ENCODE results near the gene NISCH.

The NISCH gene

GRCh38 chr3:52420388-52420787 lies 35.0 kb upstream of the NISCH start:
- Histone ChIP-seq H3K9me2 (replicated peaks; ENCODE audit: insufficient read depth, low read length) (no peaks in the 10 kb centered on the region), H3K9me3 (replicated peaks; ENCODE audit: insufficient read depth, low read length) (no peaks in the 10 kb centered on the region), H3K36me3 (replicated peaks; ENCODE audit: insufficient read depth, low read length) (no peaks in the 10 kb centered on the region), H2AFZ (ENCODE audit: low read length) (no peak overlapping the region), H3K4me1 (ENCODE audit: low read length) (no peaks in the 10 kb centered on the region), H3K9ac (ENCODE audit: low read length) (no peak overlapping the region), H3F3A (ENCODE audit: insufficient read depth, low read length) (no peaks in the 10 kb centered on the region), H3K4me3 (ENCODE audit: low read length) (no peak overlapping the region), H3K27me3 (replicated peaks; ENCODE audit: insufficient read depth, low read length) (no peaks in the 10 kb centered on the region), H4K20me1 (ENCODE audit: insufficient read depth, low read length) (no peaks in the 10 kb centered on the region), H3K79me2 (ENCODE audit: low read length) (no peaks in the 10 kb centered on the region), H3K27ac (ENCODE audit: low read length) (no peak overlapping the region), H3K4me2 (ENCODE audit: low read depth, low read length) (no peak overlapping the region)
- TF ChIP-seq CTCF (IDR thresholded peaks at IDR 0.05; ENCODE audit: low read length) (no peak), EZH2phosphoT487 (IDR thresholded peaks at IDR 0.05; ENCODE audit: low read length) (no peak), EZH2 (optimal IDR thresholded peaks at IDR 0.05; ENCODE audit: low read depth, low read length) (no peak)
- DNase-seq: no peak

DNA sequence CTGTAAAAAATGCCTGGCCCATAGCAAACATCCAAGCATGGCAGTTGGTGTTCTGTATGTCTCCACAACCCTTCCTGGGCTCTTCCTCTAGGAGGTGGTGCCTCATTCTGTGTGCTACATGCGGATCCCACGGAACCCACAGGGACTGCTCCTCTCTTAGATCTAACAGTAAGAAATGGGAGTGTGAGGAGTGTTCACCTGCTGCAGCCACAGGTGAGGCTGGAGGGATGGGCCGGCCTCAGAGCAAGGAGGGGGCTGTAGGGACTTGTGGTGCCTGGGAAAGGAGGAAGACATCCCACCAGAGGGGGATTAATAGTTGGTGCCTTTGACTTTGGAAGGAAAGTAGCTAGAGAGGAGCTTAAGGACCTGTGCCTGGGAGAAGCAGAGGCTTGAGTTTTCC lies 32.7 kb upstream of the NISCH start:
- no peaks in the 10 kb centered on the region for H4K20me1 ChIP-seq (ENCODE audit: insufficient read depth, low read length)
- no peaks in the 10 kb centered on the region for H3K4me1 ChIP-seq (ENCODE audit: low read length)
- no peak overlapping the region for H3K4me2 ChIP-seq (ENCODE audit: low read depth, low read length)
- no peaks in the 10 kb centered on the region for H3K27me3 ChIP-seq (replicated peaks; ENCODE audit: insufficient read depth, low read length)
- H3K9ac ChIP-seq (ENCODE audit: low read length): no peak overlapping the region
- H3K27ac ChIP-seq (ENCODE audit: low read length): no peak overlapping the region
- no peaks in the 10 kb centered on the region for H3F3A ChIP-seq (ENCODE audit: insufficient read depth, low read length)
- no peaks in the 10 kb centered on the region for H3K9me3 ChIP-seq (replicated peaks; ENCODE audit: insufficient read depth, low read length)
- TF ChIP-seq EZH2phosphoT487 (IDR thresholded peaks at IDR 0.05; ENCODE audit: low read length): no peak
- no peak for TF ChIP-seq EZH2 (optimal IDR thresholded peaks at IDR 0.05; ENCODE audit: low read depth, low read length)
- TF ChIP-seq CTCF (IDR thresholded peaks at IDR 0.05; ENCODE audit: low read length): no peak
- no peak overlapping the region for H2AFZ ChIP-seq (ENCODE audit: low read length)
- H3K79me2 ChIP-seq (ENCODE audit: low read length): no peaks in the 10 kb centered on the region
- H3K36me3 ChIP-seq (replicated peaks; ENCODE audit: insufficient read depth, low read length): no peaks in the 10 kb centered on the region
- no peak for DNase-seq
- no peaks in the 10 kb centered on the region for H3K9me2 ChIP-seq (replicated peaks; ENCODE audit: insufficient read depth, low read length)
- H3K4me3 ChIP-seq (ENCODE audit: low read length): no peak overlapping the region

DNA sequence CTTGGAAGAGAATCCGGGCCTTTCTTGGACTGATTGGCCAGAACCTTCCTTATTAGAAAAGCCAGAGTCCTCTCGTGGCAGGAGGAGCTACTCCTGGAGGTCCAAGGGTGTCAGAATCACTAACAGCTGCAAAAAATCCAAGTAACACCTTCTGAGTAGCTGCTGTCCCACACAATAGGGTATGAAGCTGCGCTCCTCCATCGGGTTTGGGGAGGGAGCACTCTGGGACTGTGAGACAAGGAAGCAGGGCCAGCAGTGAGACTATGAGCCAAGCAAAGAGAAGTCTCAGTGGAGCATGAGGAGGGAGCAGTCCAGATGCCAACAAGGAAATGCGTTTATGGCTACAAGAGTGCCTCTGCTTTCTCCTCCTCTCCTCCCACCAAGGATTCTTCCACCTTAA lies 32.2 kb upstream of the NISCH start:
- no peaks in the 10 kb centered on the region for H3K4me1 ChIP-seq (ENCODE audit: low read length)
- no peaks in the 10 kb centered on the region for H3K9me3 ChIP-seq (replicated peaks; ENCODE audit: insufficient read depth, low read length)
- H3K4me2 ChIP-seq (ENCODE audit: low read depth, low read length): no peak overlapping the region
- H3K27ac ChIP-seq (ENCODE audit: low read length): no peak overlapping the region
- H4K20me1 ChIP-seq (ENCODE audit: insufficient read depth, low read length): no peaks in the 10 kb centered on the region
- no peak for TF ChIP-seq EZH2 (optimal IDR thresholded peaks at IDR 0.05; ENCODE audit: low read depth, low read length)
- H3K9ac ChIP-seq (ENCODE audit: low read length): no peak overlapping the region
- no peaks in the 10 kb centered on the region for H3F3A ChIP-seq (ENCODE audit: insufficient read depth, low read length)
- no peaks in the 10 kb centered on the region for H3K9me2 ChIP-seq (replicated peaks; ENCODE audit: insufficient read depth, low read length)
- DNase-seq: no peak
- H3K27me3 ChIP-seq (replicated peaks; ENCODE audit: insufficient read depth, low read length): no peaks in the 10 kb centered on the region
- no peaks in the 10 kb centered on the region for H3K79me2 ChIP-seq (ENCODE audit: low read length)
- H3K4me3 ChIP-seq (ENCODE audit: low read length): no peak overlapping the region
- H2AFZ ChIP-seq (ENCODE audit: low read length): no peak overlapping the region
- H3K36me3 ChIP-seq (replicated peaks; ENCODE audit: insufficient read depth, low read length): no peaks in the 10 kb centered on the region

GRCh38 chr3:52428151-52429005 lies 27.0 kb upstream of the NISCH start:
- DNase-seq: peak; percentile 46

More at GRCh38 chr3:52428151-52429005, 27.0 kb upstream of the NISCH start:
- Histone ChIP-seq H3K9me2 (replicated peaks; ENCODE audit: insufficient read depth, low read length) (no peaks in the 10 kb centered on the region), H3K36me3 (replicated peaks; ENCODE audit: insufficient read depth, low read length) (no peaks in the 10 kb centered on the region), H3K4me3 (ENCODE audit: low read length) (no peak overlapping the region), H3K4me1 (ENCODE audit: low read length) (no peaks in the 10 kb centered on the region), H3K9ac (ENCODE audit: low read length) (no peak overlapping the region), H3F3A (ENCODE audit: insufficient read depth, low read length) (no peaks in the 10 kb centered on the region), H3K27ac (ENCODE audit: low read length) (no peak overlapping the region), H2AFZ (ENCODE audit: low read length) (no peak overlapping the region), H4K20me1 (ENCODE audit: insufficient read depth, low read length) (no peaks in the 10 kb centered on the region), H3K9me3 (replicated peaks; ENCODE audit: insufficient read depth, low read length) (no peaks in the 10 kb centered on the region), H3K79me2 (ENCODE audit: low read length) (no peaks in the 10 kb centered on the region), H3K27me3 (replicated peaks; ENCODE audit: insufficient read depth, low read length) (no peaks in the 10 kb centered on the region), H3K4me2 (ENCODE audit: low read depth, low read length) (no peak overlapping the region)
- TF ChIP-seq EZH2phosphoT487 (IDR thresholded peaks at IDR 0.05; ENCODE audit: low read length) (no peak), EZH2 (optimal IDR thresholded peaks at IDR 0.05; ENCODE audit: low read depth, low read length) (no peak), CTCF (IDR thresholded peaks at IDR 0.05; ENCODE audit: low read length) (peak; percentile 81)

Data from MM.1S (cell line).